NCI-H1105 treated with DMSO at 0.1 percent for 48 hours (cell line): ENCODE results near the gene MCC.

Experiments used
- DNase-seq: peaks from one replicate; lab custom pipeline; 2025; lab: John Stamatoyannopoulos, UW

MCC gene

GRCh38 chr5:113245427-113246225 is 242.6 kb downstream of the MCC start:
- DNase-seq, result no peak

GRCh38 chr5:113244966-113245365 is 243.3 kb downstream of the MCC start:
- DNase-seq, result no peak

GRCh38 chr5:113243349-113243664 is 244.9 kb downstream of the MCC start:
- no peak for DNase-seq

- DNase-seq, result no peak
Measured at GRCh38 chr5:113242481-113243348, 245.5 kb downstream of the MCC start.

GRCh38 chr5:113240951-113241726 is 247.1 kb downstream of the MCC start:
- DNase-seq, result no peak

- DNase-seq, result no peak
Measured at GRCh38 chr5:113240032-113240431, 248.2 kb downstream of the MCC start.

GRCh38 chr5:113237893-113238292 is 250.4 kb downstream of the MCC start:
- no peak for DNase-seq

- DNase-seq, result peak; percentile 0
Measured at GRCh38 chr5:113236536-113237288, 251.5 kb downstream of the MCC start.

- no peak for DNase-seq
Measured at GRCh38 chr5:113235884-113236283, 252.4 kb downstream of the MCC start.

GRCh38 chr5:113234546-113234945 is 253.7 kb downstream of the MCC start:
- no peak for DNase-seq

GRCh38 chr5:113233606-113234005 is 254.6 kb downstream of the MCC start:
- DNase-seq, result no peak

- no peak for DNase-seq
Measured at GRCh38 chr5:113232667-113233066, 255.6 kb downstream of the MCC start.

- no peak for DNase-seq
Measured at GRCh38 chr5:113232221-113232620, 256.0 kb downstream of the MCC start.

- no peak for DNase-seq
Measured at GRCh38 chr5:113231653-113232000, 256.6 kb downstream of the MCC start.

- no peak for DNase-seq
Measured at GRCh38 chr5:113230711-113231652, 257.3 kb downstream of the MCC start.

GRCh38 chr5:113227798-113228197 is 260.5 kb downstream of the MCC start:
- DNase-seq, result no peak

GRCh38 chr5:113226116-113226736 is 262.0 kb downstream of the MCC start:
- DNase-seq, result no peak

- no peak for DNase-seq
Measured at GRCh38 chr5:113225259-113225658, 263.0 kb downstream of the MCC start.

- no peak for DNase-seq
Measured at GRCh38 chr5:113224605-113225065, 263.6 kb downstream of the MCC start.
